ENCODE data around the gene CA14.
A peak's percentile ranks its signal among the peaks of the same experiment; 100 is the strongest.
"Not testable (repeated sequence)": the region's sequence is repeated elsewhere in the genome, so short reads cannot be mapped to it uniquely, and the experiment has no call there.

CA14 gene

GRCh38 chr1:150221552-150221951 is 36.0 kb upstream of the CA14 start:
- in situ Hi-C loops (cut with MboI; ENCODE audit: low pct_unique_long_range_greater_than_20kb, low sequenced_read_pairs, unreplicated experiment) = no loop called here
- no peak for DNase-seq (ENCODE audit: low spot score)

GRCh38 chr1:150224983-150225382 is 32.6 kb upstream of the CA14 start:
- DNase-seq (ENCODE audit: low spot score) = no peak
- in situ Hi-C loops (cut with MboI; ENCODE audit: low pct_unique_long_range_greater_than_20kb, low sequenced_read_pairs, unreplicated experiment) = loop anchor here (25.0 kb wide), 1 partner anchor 737 kb away; the partner anchor contains the start of gene CERS2

More at GRCh38 chr1:150221552-150221951, 36.0 kb upstream of the CA14 start:
- peak; percentile 38 for TF ChIP-seq CTCF (IDR thresholded peaks at IDR 0.05; ENCODE audit: extremely low read depth, insufficient read depth, missing control alignments)

GRCh38 chr1:150225546-150225945 is 32.0 kb upstream of the CA14 start:
- in situ Hi-C loops (cut with MboI; ENCODE audit: low pct_unique_long_range_greater_than_20kb, low sequenced_read_pairs, unreplicated experiment) = loop anchor here (25.0 kb wide), 1 partner anchor 737 kb away; the partner anchor contains the start of gene CERS2
- no peak for TF ChIP-seq CTCF (IDR thresholded peaks at IDR 0.05; ENCODE audit: extremely low read depth, insufficient read depth, missing control alignments)

More at GRCh38 chr1:150224983-150225382, 32.6 kb upstream of the CA14 start:
- no peak for TF ChIP-seq CTCF (IDR thresholded peaks at IDR 0.05; ENCODE audit: extremely low read depth, insufficient read depth, missing control alignments)

GRCh38 chr1:150226486-150226885 is 31.1 kb upstream of the CA14 start:
- in situ Hi-C loops (cut with MboI; ENCODE audit: low pct_unique_long_range_greater_than_20kb, low sequenced_read_pairs, unreplicated experiment) = loop anchor here (25.0 kb wide), 1 partner anchor 736 kb away; the partner anchor contains the start of gene CERS2
- no peak for DNase-seq (ENCODE audit: low spot score)
- TF ChIP-seq CTCF (IDR thresholded peaks at IDR 0.05; ENCODE audit: extremely low read depth, insufficient read depth, missing control alignments) = no peak

More at GRCh38 chr1:150225546-150225945, 32.0 kb upstream of the CA14 start:
- DNase-seq (ENCODE audit: low spot score) = no peak

GRCh38 chr1:150227228-150227627 is 30.3 kb upstream of the CA14 start:
- in situ Hi-C loops (cut with MboI; ENCODE audit: low pct_unique_long_range_greater_than_20kb, low sequenced_read_pairs, unreplicated experiment) = loop anchor here (25.0 kb wide), 1 partner anchor 735 kb away; the partner anchor contains the start of gene CERS2
- DNase-seq (ENCODE audit: low spot score) = no peak
- TF ChIP-seq CTCF (IDR thresholded peaks at IDR 0.05; ENCODE audit: extremely low read depth, insufficient read depth, missing control alignments) = no peak

GRCh38 chr1:150228246-150228645 is 29.3 kb upstream of the CA14 start:
- DNase-seq (ENCODE audit: low spot score) = not testable (repeated sequence)
- in situ Hi-C loops (cut with MboI; ENCODE audit: low pct_unique_long_range_greater_than_20kb, low sequenced_read_pairs, unreplicated experiment) = loop anchor here (25.0 kb wide), 1 partner anchor 734 kb away; the partner anchor contains the start of gene CERS2

GRCh38 chr1:150232921-150233320 is 24.7 kb upstream of the CA14 start:
- in situ Hi-C loops (cut with MboI; ENCODE audit: low pct_unique_long_range_greater_than_20kb, low sequenced_read_pairs, unreplicated experiment) = loop anchor here (25.0 kb wide), 1 partner anchor 729 kb away; the partner anchor contains the start of gene CERS2

More at GRCh38 chr1:150232921-150233320, 24.7 kb upstream of the CA14 start:
- DNase-seq (ENCODE audit: low spot score) = not testable (repeated sequence)
